Measurements from ENCODE around the gene GRWD1. TPM values are rescaled to one million over a fixed set of nuclear protein-coding genes. Genes with fewer than 3 reads are reported as not detected.

Gene GRWD1
- total RNA-seq, 2 donors from 2014 or later, result 26.2 to 39.7 TPM

DNA sequence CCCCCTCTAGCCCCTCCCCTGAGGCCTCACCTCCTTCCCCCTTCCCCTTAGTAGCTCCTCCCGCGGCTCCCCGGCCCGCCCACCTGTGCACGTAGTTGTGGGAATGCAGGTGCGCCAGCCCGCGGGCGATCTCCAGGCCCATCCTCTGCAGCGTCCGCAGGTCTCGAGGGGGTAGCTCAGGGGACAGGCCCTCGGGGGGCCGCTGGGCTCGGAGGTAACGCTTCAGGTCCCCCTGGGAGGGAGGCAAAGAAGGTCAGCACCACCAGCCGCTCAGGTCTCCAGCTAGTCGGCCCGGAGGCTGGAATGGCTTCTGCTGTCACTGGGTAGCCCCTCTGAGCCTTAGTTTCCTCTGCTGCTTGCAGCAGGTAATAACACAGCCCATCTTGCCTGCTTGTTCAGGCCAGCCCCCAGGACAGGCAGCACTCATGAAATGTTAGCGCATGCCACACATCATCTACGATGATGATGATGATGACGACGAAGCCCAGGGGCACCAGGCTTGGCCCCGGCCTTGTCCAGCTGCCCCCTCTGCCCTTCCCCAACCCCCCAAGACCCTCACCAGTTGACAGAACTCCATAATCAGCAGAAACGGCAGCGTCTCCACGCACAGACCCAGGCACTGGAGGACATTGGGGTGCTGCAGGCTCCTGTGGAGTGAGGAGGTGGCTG lies 56.7 kb downstream of the GRWD1 start:
- intact Hi-C loops (cut with DNase I), result no loop called here
- H3K27me3 ChIP-seq (replicated peaks; ENCODE audit: insufficient read depth), result no peaks in the 10 kb centered on the region
- no peak for DNase-seq (ENCODE audit: low spot score)
- no peaks in the 10 kb centered on the region for H3K36me3 ChIP-seq
- H3K4me3 ChIP-seq, result peak overlapping the region; percentile 2 to 22
- peak overlapping the region; percentile 27 to 69 for H3K27ac ChIP-seq
- 29% methylated on average over 27 of the region's 27 CpGs for WGBS
- H3K9me3 ChIP-seq, result no peaks in the 10 kb centered on the region
- H3K4me1 ChIP-seq (replicated peaks), result peaks cover 9% of the 10 kb centered on the region
- TF ChIP-seq POLR2A (IDR thresholded peaks at IDR 0.05) (peak; percentile 83), POLR2AphosphoS5 (IDR thresholded peaks at IDR 0.05) (peak; percentile 74)
- TF ChIP-seq, protein P1, sequence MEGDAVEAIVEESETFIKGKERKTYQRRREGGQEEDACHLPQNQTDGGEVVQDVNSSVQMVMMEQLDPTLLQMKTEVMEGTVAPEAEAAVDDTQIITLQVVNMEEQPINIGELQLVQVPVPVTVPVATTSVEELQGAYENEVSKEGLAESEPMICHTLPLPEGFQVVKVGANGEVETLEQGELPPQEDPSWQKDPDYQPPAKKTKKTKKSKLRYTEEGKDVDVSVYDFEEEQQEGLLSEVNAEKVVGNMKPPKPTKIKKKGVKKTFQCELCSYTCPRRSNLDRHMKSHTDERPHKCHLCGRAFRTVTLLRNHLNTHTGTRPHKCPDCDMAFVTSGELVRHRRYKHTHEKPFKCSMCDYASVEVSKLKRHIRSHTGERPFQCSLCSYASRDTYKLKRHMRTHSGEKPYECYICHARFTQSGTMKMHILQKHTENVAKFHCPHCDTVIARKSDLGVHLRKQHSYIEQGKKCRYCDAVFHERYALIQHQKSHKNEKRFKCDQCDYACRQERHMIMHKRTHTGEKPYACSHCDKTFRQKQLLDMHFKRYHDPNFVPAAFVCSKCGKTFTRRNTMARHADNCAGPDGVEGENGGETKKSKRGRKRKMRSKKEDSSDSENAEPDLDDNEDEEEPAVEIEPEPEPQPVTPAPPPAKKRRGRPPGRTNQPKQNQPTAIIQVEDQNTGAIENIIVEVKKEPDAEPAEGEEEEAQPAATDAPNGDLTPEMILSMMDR (IDR thresholded peaks at IDR 0.05), result peak in 1 of 4 experiments; percentile 2

DNA sequence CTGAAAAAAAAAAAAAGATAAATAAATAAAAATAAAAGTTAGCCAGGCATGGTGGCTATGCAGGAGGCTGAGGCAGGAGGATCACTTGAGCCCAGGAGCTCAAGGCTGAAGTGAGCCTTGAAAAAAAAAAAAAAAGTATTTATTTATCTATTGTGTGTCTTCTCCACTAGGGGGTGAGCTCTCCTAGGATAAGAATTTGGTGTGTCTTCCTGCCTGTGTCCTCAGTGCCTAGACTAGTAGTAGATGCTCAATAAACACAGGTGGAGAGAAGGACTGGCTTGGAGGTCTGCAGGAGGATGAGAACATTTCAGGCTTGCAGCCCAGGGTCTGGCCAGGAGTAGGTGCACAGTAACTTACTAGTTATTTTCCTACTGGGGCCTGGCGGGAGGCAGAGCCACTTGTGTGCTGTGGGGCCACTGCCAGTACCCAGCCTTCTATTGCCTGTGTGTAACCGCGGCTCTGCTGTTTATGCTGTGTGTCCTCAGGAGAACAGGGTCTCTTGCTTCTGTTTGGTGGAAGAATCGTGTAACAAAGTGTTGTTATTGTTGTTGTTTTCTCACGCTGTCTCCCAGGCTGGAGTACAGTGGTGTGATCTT lies 60.5 kb downstream of the GRWD1 start:
- intact Hi-C loops (cut with DNase I), result loop anchor here (5.0 kb wide), 1 partner anchor 81 kb away; no protein-coding TSS in a partner anchor
- 80% methylated on average over 5 of the region's 5 CpGs for WGBS
- no peak overlapping the region for H3K27ac ChIP-seq
- no peak overlapping the region for H3K4me3 ChIP-seq
- no peak for DNase-seq (ENCODE audit: low spot score)
- no peaks in the 10 kb centered on the region for H3K27me3 ChIP-seq (replicated peaks; ENCODE audit: insufficient read depth)
- H3K9me3 ChIP-seq, result no peaks in the 10 kb centered on the region
- peaks cover 3% of the 10 kb centered on the region for H3K4me1 ChIP-seq (replicated peaks)
- no peak for TF ChIP-seq POLR2AphosphoS5 (IDR thresholded peaks at IDR 0.05)
- TF ChIP-seq, protein P1 (IDR thresholded peaks at IDR 0.05), result peak; percentile 56 to 75 (median 63)
- H3K36me3 ChIP-seq, result no peaks in the 10 kb centered on the region

Other genes with a start within 250 kb of the GRWD1 start
- 10 to 100 TPM; 12.6 to 49.0 TPM for gene CARD8, start 190.1 kb upstream of the GRWD1 start, total RNA-seq
- gene ZNF114, start 175.9 kb upstream of the GRWD1 start, total RNA-seq, result under 1 TPM; 0.23 to 0.74 TPM
- 10 to 100 TPM in 1 of 2 donors, 1 to 10 TPM in 1; 5.9 to 38.6 TPM for gene EMP3, start 120.4 kb upstream of the GRWD1 start, total RNA-seq
- 10 to 100 TPM in 1 of 2 donors, 1 to 10 TPM in 1; 4.6 to 14.9 TPM for gene TMEM143, start 82.0 kb upstream of the GRWD1 start, total RNA-seq
- 1 to 10 TPM in 1 of 2 donors, not detected in 1; 2.8 TPM for gene SYNGR4, start 81.6 kb upstream of the GRWD1 start, total RNA-seq
- 100 to 1,000 TPM; 153 to 179 TPM for gene KDELR1, start 54.4 kb upstream of the GRWD1 start, total RNA-seq
- 1 to 10 TPM in 1 of 2 donors, under 1 TPM in 1; 0.73 to 1.8 TPM for gene GRIN2D, start 52.3 kb upstream of the GRWD1 start, total RNA-seq
- 1 to 10 TPM in 1 of 2 donors, under 1 TPM in 1; 0.45 to 2.2 TPM for gene KCNJ14, start 9.6 kb downstream of the GRWD1 start, total RNA-seq
- 10 to 100 TPM; 50.6 to 97.1 TPM for gene CYTH2, start 23.4 kb downstream of the GRWD1 start, total RNA-seq
- 10 to 100 TPM in 1 of 2 donors, 1 to 10 TPM in 1; 7.4 to 10.2 TPM for gene LMTK3, start 65.9 kb downstream of the GRWD1 start, total RNA-seq
- 10 to 100 TPM; 14.6 to 43.0 TPM for gene SULT2B1, start 106.2 kb downstream of the GRWD1 start, total RNA-seq
- 1 to 10 TPM in 1 of 2 donors, under 1 TPM in 1; 0.32 to 6.0 TPM for gene SPACA4, start 160.8 kb downstream of the GRWD1 start, total RNA-seq
- gene FAM83E, start 169.1 kb downstream of the GRWD1 start, total RNA-seq, result 1 to 10 TPM; 2.8 to 8.8 TPM
- 1,000 to 10,000 TPM; 2,096 to 3,914 TPM for gene RPL18, start 173.2 kb downstream of the GRWD1 start, total RNA-seq
- gene SPHK2, start 173.5 kb downstream of the GRWD1 start, total RNA-seq, result 10 to 100 TPM; 24.8 to 25.4 TPM
- gene DBP, start 191.4 kb downstream of the GRWD1 start, total RNA-seq, result 10 to 100 TPM; 14.3 to 52.7 TPM
- 10 to 100 TPM in 1 of 2 donors, 1 to 10 TPM in 1; 7.0 to 11.2 TPM for gene CA11, start 200.2 kb downstream of the GRWD1 start, total RNA-seq
- gene NTN5, start 227.0 kb downstream of the GRWD1 start, total RNA-seq, result 1 to 10 TPM in 1 of 2 donors, under 1 TPM in 1; 0.91 to 2.6 TPM
- 1 to 10 TPM; 1.4 to 2.7 TPM for gene FUT2, start 250.0 kb downstream of the GRWD1 start, total RNA-seq